Prostate gland (tissue), 2 donors: Measurements from ENCODE around the gene KCNT1.

ENCODE experiments used
- CTCF ChIP-seq, 4 experiments: fragments of 200-600 bp in 2 of 4; fragments of 450-650 bp in 2 of 4; sonication (generic) in 2 of 4; IDR thresholded peaks; 1 replicate in 3 of 4; 2 replicates in 1 of 4; pipeline ENCODE4 v1.5.1; 2016 to 2019; ENCODE audit warnings: antibody characterized with exemption in 4 of 4, mild to moderate bottlenecking in 2 of 4, moderate library complexity in 2 of 4
- POLR2A ChIP-seq: fragments of 450-650 bp; IDR thresholded peaks from one replicate; pipeline ENCODE4 v1.6.1; 2016; ENCODE audit warnings: antibody characterized with exemption, mild to moderate bottlenecking
- POLR2AphosphoS5 ChIP-seq: sonication (generic); formaldehyde crosslinking; IDR thresholded peaks from one replicate; pipeline ENCODE4 v1.6.1; 2017; ENCODE audit warnings: antibody characterized with exemption

- TF ChIP-seq CTCF (IDR thresholded peaks at IDR 0.05), result no peak
- no peak for TF ChIP-seq POLR2AphosphoS5
- TF ChIP-seq POLR2A, result no peak
These were observed 47.4 kb downstream of the KCNT1 start for GRCh38 chr9:135749171-135750045.
